GM12878 (cell line): ENCODE measurements around the gene TAX1BP3. TPM values are rescaled to one million over a fixed set of nuclear protein-coding genes. Genes with fewer than 3 reads are reported as not detected.

Experiments used
- ATAC-seq: fragments of 200-7000 bp; cut with Tn5 transposase; 3 replicates; pipeline ENCODE4 v1.9.1; 2020; ENCODE audit warnings: mild to moderate bottlenecking, moderate library complexity
- BruUV-seq: library from RNA; stranded (reverse); fragments of 400-500 nt; replicated peaks from 2 replicates; lab custom pipeline; 2021; lab: Mats Ljungman, UMichigan
- CTCF ChIA-PET: fragments of 300-600 bp; sonication (Branson Sonifier 250); formaldehyde crosslinking; extraction: SDS; loops from one replicate; lab custom pipeline; 2021; ENCODE audit warnings: inconsistent platforms; lab: Yijun Ruan, JAX
- POLR2A ChIA-PET: fragments of 350-600 bp; formaldehyde crosslinking; extraction: SDS; loops from one replicate; lab custom pipeline; 2021; ENCODE audit warnings: inconsistent platforms; lab: Charles Lee
- RAD21 ChIA-PET: fragments of 300-600 bp; sonication (Branson Sonifier 250); formaldehyde crosslinking; loops from one replicate; lab custom pipeline; 2023; ENCODE audit warnings: antibody characterized with exemption; ENCODE audit not compliant: unreplicated experiment; lab: Charles Lee
- SMC1A ChIA-PET: fragments of 300-600 bp; sonication (Branson Sonifier 250); formaldehyde crosslinking; loops from one replicate; lab custom pipeline; 2023; ENCODE audit not compliant: unreplicated experiment, uncharacterized antibody; lab: Charles Lee
- DNase-seq: peaks from one replicate; pipeline ENCODE4 v3.0.0-alpha.2; 2011; ENCODE audit warnings: low read depth, low spot score
- FAIRE-seq: peaks from 3 replicates; lab custom pipeline; 2011; peaks lifted over from hg19 to GRCh38; lab: Jason Lieb, UNC
- H2AFZ ChIP-seq: 2 replicates; pipeline ENCODE4 v1.6.0; 2011; ENCODE audit warnings: low read depth, low read length, control low read depth; ENCODE audit not compliant: control insufficient read depth
- H3K27ac ChIP-seq: 2 replicates; pipeline ENCODE4 v1.5.1; 2011; ENCODE audit warnings: control low read depth; ENCODE audit not compliant: control insufficient read depth, insufficient read depth
- H3K27me3 ChIP-seq, 2 experiments: replicated peaks in 1 of 2; 2 replicates each; pipeline versions ENCODE4 v1.6.0 to v1.6.1; 2011; ENCODE audit warnings: low read length in 1 of 2; ENCODE audit not compliant: control insufficient read depth in 2 of 2, insufficient read depth in 2 of 2
- H3K36me3 ChIP-seq, 2 experiments: 2 replicates each; pipeline ENCODE4 v1.5.1; 2011; ENCODE audit warnings: low read length in 1 of 2; ENCODE audit not compliant: control insufficient read depth in 2 of 2, insufficient read depth in 2 of 2
- H3K4me1 ChIP-seq: 2 replicates; pipeline ENCODE4 v1.6.1; 2011; ENCODE audit warnings: mild to moderate bottlenecking, low read length, moderate library complexity, mixed read lengths; ENCODE audit not compliant: control insufficient read depth, insufficient read depth
- H3K4me2 ChIP-seq: 2 replicates; pipeline ENCODE4 v1.6.0; 2011; ENCODE audit warnings: control low read depth; ENCODE audit not compliant: control insufficient read depth, insufficient read depth
- H3K4me3 ChIP-seq: fragments of 200-600 bp; sonication (generic); 2 replicates; pipeline ENCODE4 v1.5.1; 2016
- H3K79me2 ChIP-seq: 2 replicates; pipeline ENCODE4 v1.6.0; 2011; ENCODE audit warnings: low read length; ENCODE audit not compliant: control insufficient read depth, insufficient read depth
- H3K9ac ChIP-seq: 2 replicates; pipeline ENCODE4 v1.8.0; 2011; ENCODE audit warnings: low read length, control low read depth, mixed read lengths; ENCODE audit not compliant: control insufficient read depth, insufficient read depth
- H3K9me3 ChIP-seq: replicated peaks from 3 replicates; pipeline ENCODE4 v1.5.1; 2011; ENCODE audit warnings: mild to moderate bottlenecking, low read length; ENCODE audit not compliant: control insufficient read depth, insufficient read depth
- H4K20me1 ChIP-seq: 2 replicates; pipeline ENCODE4 v1.6.0; 2011; ENCODE audit not compliant: control insufficient read depth, insufficient read depth
- BMI1 ChIP-seq: fragments of 450-650 bp; IDR thresholded peaks from 2 replicates; pipeline ENCODE4 v1.6.1; 2016; ENCODE audit warnings: mild to moderate bottlenecking, moderate library complexity, borderline replicate concordance
- CHD4 ChIP-seq: fragments of 200-600 bp; sonication (generic); IDR thresholded peaks from 2 replicates; pipeline ENCODE4 v1.6.1; 2016; ENCODE audit warnings: mild to moderate bottlenecking
- CREM ChIP-seq: IDR thresholded peaks from 2 replicates; pipeline ENCODE4 v1.6.1; 2014; ENCODE audit warnings: antibody characterized with exemption, low read depth
- E4F1 ChIP-seq: fragments of 450-650 bp; IDR thresholded peaks from 2 replicates; pipeline ENCODE4 v1.6.1; 2018; ENCODE audit warnings: borderline replicate concordance, mild to moderate bottlenecking; ENCODE audit not compliant: partially characterized antibody
- GATAD2B ChIP-seq: fragments of 450-650 bp; conservative IDR thresholded peaks from 2 replicates; pipeline ENCODE4 v1.6.1; 2017; ENCODE audit warnings: low read depth, mild to moderate bottlenecking, moderate library complexity
- IRF3 ChIP-seq: fragments of 450-650 bp; IDR thresholded peaks from 2 replicates; pipeline ENCODE4 v1.6.1; 2014; ENCODE audit warnings: mild to moderate bottlenecking
- IRF4 ChIP-seq: IDR thresholded peaks from 2 replicates; pipeline ENCODE4 v1.6.1; 2011; ENCODE audit warnings: low read depth, low read length
- KDM1A ChIP-seq: fragments of 200-600 bp; sonication (generic); IDR thresholded peaks from 2 replicates; pipeline ENCODE4 v1.6.1; 2016; ENCODE audit warnings: borderline replicate concordance
- MTA2 ChIP-seq: fragments of 450-650 bp; IDR thresholded peaks from 2 replicates; pipeline ENCODE4 v1.6.1; 2016; ENCODE audit warnings: low read depth, mild to moderate bottlenecking, moderate library complexity
- MYB ChIP-seq: fragments of 150-350 bp; IDR thresholded peaks from 2 replicates; pipeline ENCODE4 v1.6.1; 2014; ENCODE audit warnings: mild to moderate bottlenecking, low read depth, low read length, borderline replicate concordance
- NFYA ChIP-seq: IDR thresholded peaks from 2 replicates; pipeline ENCODE4 v1.6.1; 2011; ENCODE audit warnings: low read depth, mild to moderate bottlenecking, low read length, improper control_type of control experiment, borderline replicate concordance
- NFYB ChIP-seq: IDR thresholded peaks from 2 replicates; pipeline ENCODE4 v1.6.1; 2011; ENCODE audit warnings: low read depth, mild to moderate bottlenecking, low read length, improper control_type of control experiment, moderate library complexity; ENCODE audit not compliant: insufficient read depth
- NR2C1 ChIP-seq: fragments of 450-650 bp; IDR thresholded peaks from 2 replicates; pipeline ENCODE4 v1.6.1; 2017; ENCODE audit warnings: antibody characterized with exemption, mild to moderate bottlenecking, moderate library complexity
- SRF ChIP-seq, 2 experiments: IDR thresholded peaks; 2 replicates each; pipeline ENCODE4 v1.6.1; 2011; ENCODE audit warnings: low read depth in 2 of 2, low read length in 2 of 2, mild to moderate bottlenecking in 1 of 2, moderate library complexity in 1 of 2
- TBL1XR1 ChIP-seq: IDR thresholded peaks from 2 replicates; pipeline ENCODE4 v1.6.1; 2012; ENCODE audit warnings: low read depth, low read length, improper control_type of control experiment
- ZBED1 ChIP-seq: IDR thresholded peaks from 2 replicates; pipeline ENCODE4 v1.6.1; 2016; ENCODE audit warnings: borderline replicate concordance
- ZNF24 ChIP-seq: fragments of 450-650 bp; IDR thresholded peaks from 2 replicates; pipeline ENCODE4 v1.6.1; 2017; ENCODE audit warnings: antibody characterized with exemption, mild to moderate bottlenecking
- ZNF384 ChIP-seq: IDR thresholded peaks from 2 replicates; pipeline ENCODE4 v1.6.1; 2012; ENCODE audit warnings: low read depth, mild to moderate bottlenecking, low read length, improper control_type of control experiment, borderline replicate concordance
- WGBS: methylation state at CpG from one replicate; pipeline ENCODE4 v1.1.6; 2016; ENCODE audit warnings: low lambda C conversion rate; ENCODE audit not compliant: insufficient replicate concordance, insufficient coverage; ENCODE audit errors: missing lambda C conversion rate; 5-methylcytosine and 5-hydroxymethylcytosine counted together
- in situ Hi-C: fragments of 300-500 bp; cut with MboI; formaldehyde crosslinking; loops from 9 replicates; pipeline ENCODE4 v1.14.3; 2018; ENCODE audit warnings: mixed read lengths
- intact Hi-C: fragments of 100-400 bp; cut with micrococcal nuclease; formaldehyde crosslinking; loops from one replicate; pipeline ENCODE4 v1.14.2; 2022; ENCODE audit not compliant: unreplicated experiment
- polyA plus RNA-seq, 11 experiments: library from polyadenylated mRNA; depleted of rRNA in 4 of 11; unstranded in 6 of 11; stranded (reverse) in 5 of 11; fragments of >200 nt; fragmentation: Nextera tagmentation in 4 of 11; fragmentation: Illumina TruSeq in 1 of 11; extraction: Ambion mirVana in 4 of 11; extraction: Trizol in 1 of 11; gene quantifications; 1 replicate in 1 of 11; 2 replicates in 10 of 11; pipeline versions ENCODE4 v1.2.1 to v1.2.3, GENCODE V29; 2011 to 2016; ENCODE audit warnings: inconsistent platforms in 2 of 11, missing spikeins in 2 of 11, low read depth in 1 of 11
- total RNA-seq, 4 experiments: library from RNA; depleted of rRNA in 3 of 4; stranded (reverse); fragments of >200 nt in 3 of 4; fragmentation: Illumina TruSeq in 1 of 4; extraction: Trizol in 1 of 4; gene quantifications; 2 replicates each; pipeline versions ENCODE4 v1.2.1 to v1.2.3, GENCODE V29; 2013 to 2021
- TF ChIP-seq, protein P1 (sequence below): fragments of 450-650 bp; IDR thresholded peaks from 2 replicates; pipeline ENCODE4 v1.6.1; 2017; ENCODE audit warnings: borderline replicate concordance

The TAX1BP3 gene
- total and polyA plus RNA-seq, 10 of the 15 experiments (the other 5 are each of a cell fraction or from before 2014, with no cell fraction given): 1.00 to 40.4 (median 15.4) TPM

- H3K4me1 ChIP-seq: no peaks in the 10 kb centered on the region
- WGBS: 97% methylated on average over 18 of the region's 18 CpGs
- H3K9ac ChIP-seq: no peak overlapping the region
- peaks cover 2% of the 10 kb centered on the region; the same call in 1 of the 3 replicates for H3K9me3 ChIP-seq
- CTCF ChIA-PET: no interaction called here
- no peak overlapping the region for H3K27ac ChIP-seq
- POLR2A ChIA-PET: no interaction called here
- H4K20me1 ChIP-seq: no peaks in the 10 kb centered on the region
- peaks cover 10 to 13% of the 10 kb centered on the region in 2 experiments; a peak in 3 of 4 replicates for H3K36me3 ChIP-seq
- no peak overlapping the region for H3K4me2 ChIP-seq
- ATAC-seq (no peak), DNase-seq (no peak), FAIRE-seq (no peak)
- no peak overlapping the region for H3K4me3 ChIP-seq
- SMC1A ChIA-PET: no interaction called here
- RAD21 ChIA-PET: no interaction called here
- in situ Hi-C loops: no loop called here
- intact Hi-C loops: no loop called here
- H2AFZ ChIP-seq: no peak overlapping the region
- BruUV-seq: no TSS peak
- H3K27me3 ChIP-seq: no peaks in the 10 kb centered on the region
- no peak for TF ChIP-seq NFYB
- TF ChIP-seq NFYA: no peak
- TF ChIP-seq E4F1: no peak
- no peak for TF ChIP-seq GATAD2B
- no peak for TF ChIP-seq TBL1XR1
- TF ChIP-seq MTA2: no peak
- no peak for TF ChIP-seq IRF3
- TF ChIP-seq BMI1: no peak
- TF ChIP-seq MYB: no peak
- no peak for TF ChIP-seq KDM1A
- no peak for TF ChIP-seq ZNF384
- TF ChIP-seq NR2C1: no peak
- TF ChIP-seq SRF (IDR thresholded peaks at IDR 0.05; ENCODE audit: low read depth in 2 of 2, low read length in 2 of 2): no peak
- TF ChIP-seq, protein P1, sequence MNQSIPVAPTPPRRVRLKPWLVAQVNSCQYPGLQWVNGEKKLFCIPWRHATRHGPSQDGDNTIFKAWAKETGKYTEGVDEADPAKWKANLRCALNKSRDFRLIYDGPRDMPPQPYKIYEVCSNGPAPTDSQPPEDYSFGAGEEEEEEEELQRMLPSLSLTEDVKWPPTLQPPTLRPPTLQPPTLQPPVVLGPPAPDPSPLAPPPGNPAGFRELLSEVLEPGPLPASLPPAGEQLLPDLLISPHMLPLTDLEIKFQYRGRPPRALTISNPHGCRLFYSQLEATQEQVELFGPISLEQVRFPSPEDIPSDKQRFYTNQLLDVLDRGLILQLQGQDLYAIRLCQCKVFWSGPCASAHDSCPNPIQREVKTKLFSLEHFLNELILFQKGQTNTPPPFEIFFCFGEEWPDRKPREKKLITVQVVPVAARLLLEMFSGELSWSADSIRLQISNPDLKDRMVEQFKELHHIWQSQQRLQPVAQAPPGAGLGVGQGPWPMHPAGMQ: no peak
- TF ChIP-seq ZBED1: no peak
- no peak for TF ChIP-seq ZNF24
- no peak for TF ChIP-seq IRF4
- TF ChIP-seq CHD4: no peak
- no peak for TF ChIP-seq CREM
- TF ChIP-seq, all 136 proteins: peak for 0
- no peaks in the 10 kb centered on the region for H3K79me2 ChIP-seq
Observed at GRCh38 chr17:3615160-3615870, 53.1 kb downstream of the TAX1BP3 start.
